ENCODE results near the gene SPSB2.
"Not testable (repeated sequence)": the region's sequence is repeated elsewhere in the genome, so short reads cannot be mapped to it uniquely, and the experiment has no call there.

DNA sequence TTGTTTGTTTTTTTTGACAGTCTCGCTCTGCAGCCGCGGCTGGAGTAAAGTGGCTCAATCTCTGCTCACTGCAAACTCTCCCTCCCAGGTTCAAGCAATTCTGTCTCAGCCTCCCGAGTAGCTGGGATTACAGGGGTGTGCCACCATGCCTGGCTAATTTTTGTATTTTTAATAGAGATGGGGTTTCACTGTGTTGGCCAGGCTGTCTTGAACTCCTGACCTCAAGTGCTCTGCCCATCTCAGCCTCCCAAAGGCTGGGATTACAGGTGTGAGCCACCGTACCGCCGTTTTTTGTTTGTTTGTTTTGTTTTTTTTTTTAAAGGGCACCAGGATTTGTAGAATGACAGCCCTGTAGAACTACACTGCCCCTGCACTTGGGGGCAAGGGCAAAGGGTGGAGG, 15.7 kb upstream of the SPSB2 start:
- TF ChIP-seq ZNF530 (tag by site-specific recombination; IDR thresholded peaks at IDR 0.05; ENCODE audit: low read depth); CTCF (tag by site-specific recombination; IDR thresholded peaks at IDR 0.05); ZNF664 (tag by site-specific recombination; IDR thresholded peaks at IDR 0.05): not testable (repeated sequence)
- TF ChIP-seq, protein P1, sequence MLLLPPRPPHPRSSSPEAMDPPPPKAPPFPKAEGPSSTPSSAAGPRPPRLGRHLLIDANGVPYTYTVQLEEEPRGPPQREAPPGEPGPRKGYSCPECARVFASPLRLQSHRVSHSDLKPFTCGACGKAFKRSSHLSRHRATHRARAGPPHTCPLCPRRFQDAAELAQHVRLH (tag by site-specific recombination; IDR thresholded peaks at IDR 0.05): not testable (repeated sequence)
- TF ChIP-seq, protein P2, sequence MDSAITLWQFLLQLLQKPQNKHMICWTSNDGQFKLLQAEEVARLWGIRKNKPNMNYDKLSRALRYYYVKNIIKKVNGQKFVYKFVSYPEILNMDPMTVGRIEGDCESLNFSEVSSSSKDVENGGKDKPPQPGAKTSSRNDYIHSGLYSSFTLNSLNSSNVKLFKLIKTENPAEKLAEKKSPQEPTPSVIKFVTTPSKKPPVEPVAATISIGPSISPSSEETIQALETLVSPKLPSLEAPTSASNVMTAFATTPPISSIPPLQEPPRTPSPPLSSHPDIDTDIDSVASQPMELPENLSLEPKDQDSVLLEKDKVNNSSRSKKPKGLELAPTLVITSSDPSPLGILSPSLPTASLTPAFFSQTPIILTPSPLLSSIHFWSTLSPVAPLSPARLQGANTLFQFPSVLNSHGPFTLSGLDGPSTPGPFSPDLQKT (IDR thresholded peaks at IDR 0.05; ENCODE audit: borderline replicate concordance, low read depth, low read length): not testable (repeated sequence)
- TF ChIP-seq, protein P3, sequence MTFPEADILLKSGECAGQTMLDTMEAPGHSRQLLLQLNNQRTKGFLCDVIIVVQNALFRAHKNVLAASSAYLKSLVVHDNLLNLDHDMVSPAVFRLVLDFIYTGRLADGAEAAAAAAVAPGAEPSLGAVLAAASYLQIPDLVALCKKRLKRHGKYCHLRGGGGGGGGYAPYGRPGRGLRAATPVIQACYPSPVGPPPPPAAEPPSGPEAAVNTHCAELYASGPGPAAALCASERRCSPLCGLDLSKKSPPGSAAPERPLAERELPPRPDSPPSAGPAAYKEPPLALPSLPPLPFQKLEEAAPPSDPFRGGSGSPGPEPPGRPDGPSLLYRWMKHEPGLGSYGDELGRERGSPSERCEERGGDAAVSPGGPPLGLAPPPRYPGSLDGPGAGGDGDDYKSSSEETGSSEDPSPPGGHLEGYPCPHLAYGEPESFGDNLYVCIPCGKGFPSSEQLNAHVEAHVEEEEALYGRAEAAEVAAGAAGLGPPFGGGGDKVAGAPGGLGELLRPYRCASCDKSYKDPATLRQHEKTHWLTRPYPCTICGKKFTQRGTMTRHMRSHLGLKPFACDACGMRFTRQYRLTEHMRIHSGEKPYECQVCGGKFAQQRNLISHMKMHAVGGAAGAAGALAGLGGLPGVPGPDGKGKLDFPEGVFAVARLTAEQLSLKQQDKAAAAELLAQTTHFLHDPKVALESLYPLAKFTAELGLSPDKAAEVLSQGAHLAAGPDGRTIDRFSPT (tag by site-specific recombination; IDR thresholded peaks at IDR 0.05): not testable (repeated sequence)
